HCT116 (cell line): ENCODE data around the gene CATSPERB. TPM values are rescaled to one million over a fixed set of nuclear protein-coding genes. Genes with fewer than 3 reads are reported as not detected.
"Not testable (repeated sequence)": the region's sequence is repeated elsewhere in the genome, so short reads cannot be mapped to it uniquely, and the experiment has no call there.

Source experiments
- ATAC-seq: fragments of 200-7000 bp; cut with Tn5 transposase; 2 replicates; pipeline ENCODE4 v1.9.1; 2020; ENCODE audit warnings: mild to moderate bottlenecking, moderate library complexity
- BruUV-seq: library from RNA; stranded (reverse); fragments of 400-500 nt; replicated peaks from 2 replicates; lab custom pipeline; 2021; lab: Mats Ljungman, UMichigan
- CTCF ChIA-PET: fragments of 300-600 bp; sonication (Branson Sonifier 250); formaldehyde crosslinking; loops from one replicate; lab custom pipeline; 2021; ENCODE audit warnings: antibody characterized with exemption; lab: Charles Lee
- POLR2A ChIA-PET: fragments of 300-600, 350-600 bp; sonication (Branson Sonifier 250); formaldehyde crosslinking; loops from one replicate; lab custom pipeline; 2021; ENCODE audit warnings: antibody characterized with exemption; lab: Charles Lee
- RAD21 ChIA-PET, 2 experiments: fragments of 300-600 bp; sonication (Branson Sonifier 250); formaldehyde crosslinking; loops; one replicate each; lab custom pipeline; 2023; ENCODE audit warnings: low total read pairs in 2 of 2; ENCODE audit not compliant: uncharacterized antibody in 2 of 2, unreplicated experiment in 2 of 2, low non-redundant PET in 1 of 2; lab: Charles Lee
- DNase-seq: peaks from one replicate; pipeline ENCODE4 v3.0.0-alpha.2; 2010; ENCODE audit warnings: low read depth, low spot score
- H2AFZ ChIP-seq: fragments of 200-600 bp; shearing (Covaris generic), sonication (generic); 2 replicates; pipeline ENCODE4 v1.6.1; 2017; ENCODE audit warnings: low read depth, mixed run types, mixed read lengths, antibody characterized with exemption, low read length; ENCODE audit not compliant: poor library complexity, severe bottlenecking
- H3K27ac ChIP-seq: 2 replicates; pipeline ENCODE4 v1.5.1; 2012; ENCODE audit warnings: low read depth, low read length
- H3K27me3 ChIP-seq: fragments of 200-600 bp; sonication (generic); 2 replicates; pipeline ENCODE4 v1.6.1; 2016; ENCODE audit warnings: mixed run types, low read length, mixed read lengths; ENCODE audit not compliant: insufficient read depth
- H3K36me3 ChIP-seq, 2 experiments: fragments of 200-500 bp in 1 of 2; fragments of 200-600 bp in 1 of 2; sonication (Bioruptor generic) in 1 of 2; sonication (generic) in 1 of 2; 2 replicates each; pipeline versions ENCODE4 v1.5.1 to v1.6.1; 2014 to 2016; ENCODE audit warnings: low read length in 2 of 2, inconsistent platforms in 1 of 2, mixed read lengths in 1 of 2, mixed run types in 1 of 2; ENCODE audit not compliant: insufficient read depth in 2 of 2, control insufficient read depth in 1 of 2
- H3K4me1 ChIP-seq, 2 experiments: fragments of 200-600 bp in 1 of 2; sonication (generic) in 1 of 2; 2 replicates each; pipeline versions ENCODE4 v1.5.1 to v1.6.1; 2012 to 2017; ENCODE audit warnings: low read length in 2 of 2, inconsistent platforms in 1 of 2, mild to moderate bottlenecking in 1 of 2, mixed read lengths in 1 of 2, mixed run types in 1 of 2, moderate library complexity in 1 of 2; ENCODE audit not compliant: insufficient read depth in 2 of 2, control insufficient read depth in 1 of 2
- H3K4me2 ChIP-seq: fragments of 200-600 bp; sonication (generic); 2 replicates; pipeline ENCODE4 v1.6.1; 2017; ENCODE audit warnings: mixed run types, low read length, mixed read lengths
- H3K4me3 ChIP-seq, 2 experiments: fragments of 200-600 bp in 1 of 2; sonication (generic) in 1 of 2; replicated peaks in 1 of 2; 2 replicates each; pipeline ENCODE4 v1.5.1; 2011 to 2016; ENCODE audit warnings: low read length in 2 of 2, control low read depth in 1 of 2, low read depth in 1 of 2, mild to moderate bottlenecking in 1 of 2, mixed read lengths in 1 of 2, mixed run types in 1 of 2
- H3K79me2 ChIP-seq: fragments of 200-600 bp; sonication (generic); 2 replicates; pipeline ENCODE4 v1.6.1; 2017; ENCODE audit warnings: mild to moderate bottlenecking, mixed run types, low read length, moderate library complexity, mixed read lengths; ENCODE audit not compliant: insufficient read depth
- H3K9ac ChIP-seq: fragments of 200-600 bp; sonication (generic); 2 replicates; pipeline ENCODE4 v1.6.1; 2016; ENCODE audit warnings: low read length, mixed read lengths
- H3K9me2 ChIP-seq: fragments of 200-600 bp; sonication (generic), shearing (Covaris generic); 2 replicates; pipeline ENCODE4 v1.6.1; 2017; ENCODE audit warnings: mixed run types, mild to moderate bottlenecking, moderate library complexity; ENCODE audit not compliant: insufficient read depth
- H3K9me3 ChIP-seq, 2 experiments: fragments of 200-500 bp in 1 of 2; fragments of 200-600 bp in 1 of 2; sonication (Bioruptor generic) in 1 of 2; sonication (generic) in 1 of 2; 2 replicates each; pipeline ENCODE4 v1.6.1; 2014 to 2017; ENCODE audit warnings: low read length in 2 of 2, mixed read lengths in 2 of 2, inconsistent platforms in 1 of 2, low read depth in 1 of 2, mild to moderate bottlenecking in 1 of 2, mixed run types in 1 of 2, moderate library complexity in 1 of 2; ENCODE audit not compliant: control insufficient read depth in 1 of 2, insufficient read depth in 1 of 2
- H4K20me1 ChIP-seq: fragments of 200-600 bp; sonication (generic), shearing (Covaris generic); 2 replicates; pipeline ENCODE4 v1.6.1; 2017; ENCODE audit warnings: mixed run types, mild to moderate bottlenecking, moderate library complexity; ENCODE audit not compliant: insufficient read depth
- CBX3 ChIP-seq: IDR thresholded peaks from 2 replicates; pipeline ENCODE4 v1.6.1; 2012; ENCODE audit warnings: low read depth
- CEBPB ChIP-seq: IDR thresholded peaks from 2 replicates; pipeline ENCODE4 v1.6.1; 2012; ENCODE audit warnings: low read depth
- EGR1 ChIP-seq: IDR thresholded peaks from 2 replicates; pipeline ENCODE4 v1.6.1; 2012; ENCODE audit warnings: low read depth
- ELF1 ChIP-seq: IDR thresholded peaks from 2 replicates; pipeline ENCODE4 v1.6.1; 2012; ENCODE audit warnings: low read depth, borderline replicate concordance
- FOSL1 ChIP-seq: IDR thresholded peaks from 2 replicates; pipeline ENCODE4 v1.6.1; 2012; ENCODE audit warnings: low read depth
- JUND ChIP-seq: IDR thresholded peaks from 2 replicates; pipeline ENCODE4 v1.6.1; 2012
- POLR2AphosphoS5 ChIP-seq: IDR thresholded peaks from 2 replicates; pipeline ENCODE4 v1.6.1; 2011; ENCODE audit warnings: mild to moderate bottlenecking, low read depth, low read length, moderate library complexity
- SIN3A ChIP-seq: IDR thresholded peaks from 2 replicates; pipeline ENCODE4 v1.6.1; 2012; ENCODE audit warnings: low read depth
- SP1 ChIP-seq: IDR thresholded peaks from 2 replicates; pipeline ENCODE4 v1.6.1; 2012; ENCODE audit warnings: low read depth
- SRF ChIP-seq: IDR thresholded peaks from 2 replicates; pipeline ENCODE4 v1.6.1; 2012; ENCODE audit warnings: low read depth
- intact Hi-C: fragments of 100-400 bp; cut with micrococcal nuclease; formaldehyde crosslinking; loops from 2 replicates; pipeline ENCODE4 v1.10.0; 2022
- total RNA-seq: library from RNA; stranded (reverse); gene quantifications from one replicate; pipeline ENCODE4 v1.2.1, GENCODE V29; 2021; ENCODE audit not compliant: unreplicated experiment
- TF ChIP-seq, protein P1 (sequence below): IDR thresholded peaks from 2 replicates; pipeline ENCODE4 v1.6.1; 2012
- TF ChIP-seq, protein P2 (sequence below): IDR thresholded peaks from 2 replicates; pipeline ENCODE4 v1.6.1; 2012
- TF ChIP-seq, protein P3 (sequence below): IDR thresholded peaks from 2 replicates; pipeline ENCODE4 v1.6.1; 2011; ENCODE audit warnings: mild to moderate bottlenecking, low read length, moderate library complexity; ENCODE audit not compliant: insufficient replicate concordance; ENCODE audit errors: extremely low read depth

Gene CATSPERB
- total RNA-seq, 1 experiment from 2014 or later = 0.74 TPM

DNA sequence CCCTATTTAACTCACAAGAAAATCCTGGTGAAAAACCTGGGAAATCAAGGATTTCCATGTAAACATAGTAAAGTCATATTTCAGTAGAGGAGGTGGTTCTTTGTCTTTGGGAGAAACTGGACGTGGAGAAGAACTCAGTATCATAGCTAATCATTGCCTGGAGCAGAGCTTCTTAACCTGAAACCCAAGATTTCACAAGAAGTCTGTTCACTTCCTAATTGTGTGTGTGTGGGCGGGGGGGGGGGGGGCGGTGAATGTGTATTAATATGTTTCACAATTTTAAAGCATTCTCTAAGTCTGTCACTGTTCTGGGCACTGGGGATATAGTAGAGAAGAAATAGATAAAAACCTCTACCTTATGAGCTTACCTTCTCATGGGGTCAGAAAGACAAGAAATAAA lies 125.0 kb downstream of the CATSPERB start:
- Histone ChIP-seq H4K20me1 (no peaks in the 10 kb centered on the region), H3K36me3 (no peaks in the 10 kb centered on the region), H3K79me2 (no peaks in the 10 kb centered on the region), H3K27ac (no peak overlapping the region), H3K4me1 (no peaks in the 10 kb centered on the region), H3K9me2 (no peaks in the 10 kb centered on the region), H3K9me3 (no peaks in the 10 kb centered on the region), H3K4me3 (no peak overlapping the region), H3K27me3 (no peaks in the 10 kb centered on the region), H3K4me2 (no peak overlapping the region), H3K9ac (no peak overlapping the region), H2AFZ (no peak overlapping the region)
- intact Hi-C loops = no loop called here
- ATAC-seq (no peak), DNase-seq (no peak)
- ChIA-PET RAD21 (no interaction called here), POLR2A (no interaction called here), CTCF (no interaction called here)
- no TSS peak for BruUV-seq
- TF ChIP-seq CEBPB (no peak), JUND (no peak), EGR1 (no peak), SIN3A (no peak), POLR2AphosphoS5 (no peak), CBX3 (no peak), ELF1 (no peak), FOSL1 (no peak), SRF (no peak), SP1 (no peak)
- TF ChIP-seq, protein P1, sequence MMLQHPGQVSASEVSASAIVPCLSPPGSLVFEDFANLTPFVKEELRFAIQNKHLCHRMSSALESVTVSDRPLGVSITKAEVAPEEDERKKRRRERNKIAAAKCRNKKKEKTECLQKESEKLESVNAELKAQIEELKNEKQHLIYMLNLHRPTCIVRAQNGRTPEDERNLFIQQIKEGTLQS = no peak
- TF ChIP-seq, protein P2, sequence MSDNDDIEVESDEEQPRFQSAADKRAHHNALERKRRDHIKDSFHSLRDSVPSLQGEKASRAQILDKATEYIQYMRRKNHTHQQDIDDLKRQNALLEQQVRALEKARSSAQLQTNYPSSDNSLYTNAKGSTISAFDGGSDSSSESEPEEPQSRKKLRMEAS = no peak
- TF ChIP-seq, protein P3, sequence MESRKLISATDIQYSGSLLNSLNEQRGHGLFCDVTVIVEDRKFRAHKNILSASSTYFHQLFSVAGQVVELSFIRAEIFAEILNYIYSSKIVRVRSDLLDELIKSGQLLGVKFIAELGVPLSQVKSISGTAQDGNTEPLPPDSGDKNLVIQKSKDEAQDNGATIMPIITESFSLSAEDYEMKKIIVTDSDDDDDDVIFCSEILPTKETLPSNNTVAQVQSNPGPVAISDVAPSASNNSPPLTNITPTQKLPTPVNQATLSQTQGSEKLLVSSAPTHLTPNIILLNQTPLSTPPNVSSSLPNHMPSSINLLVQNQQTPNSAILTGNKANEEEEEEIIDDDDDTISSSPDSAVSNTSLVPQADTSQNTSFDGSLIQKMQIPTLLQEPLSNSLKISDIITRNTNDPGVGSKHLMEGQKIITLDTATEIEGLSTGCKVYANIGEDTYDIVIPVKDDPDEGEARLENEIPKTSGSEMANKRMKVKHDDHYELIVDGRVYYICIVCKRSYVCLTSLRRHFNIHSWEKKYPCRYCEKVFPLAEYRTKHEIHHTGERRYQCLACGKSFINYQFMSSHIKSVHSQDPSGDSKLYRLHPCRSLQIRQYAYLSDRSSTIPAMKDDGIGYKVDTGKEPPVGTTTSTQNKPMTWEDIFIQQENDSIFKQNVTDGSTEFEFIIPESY = no peak

DNA sequence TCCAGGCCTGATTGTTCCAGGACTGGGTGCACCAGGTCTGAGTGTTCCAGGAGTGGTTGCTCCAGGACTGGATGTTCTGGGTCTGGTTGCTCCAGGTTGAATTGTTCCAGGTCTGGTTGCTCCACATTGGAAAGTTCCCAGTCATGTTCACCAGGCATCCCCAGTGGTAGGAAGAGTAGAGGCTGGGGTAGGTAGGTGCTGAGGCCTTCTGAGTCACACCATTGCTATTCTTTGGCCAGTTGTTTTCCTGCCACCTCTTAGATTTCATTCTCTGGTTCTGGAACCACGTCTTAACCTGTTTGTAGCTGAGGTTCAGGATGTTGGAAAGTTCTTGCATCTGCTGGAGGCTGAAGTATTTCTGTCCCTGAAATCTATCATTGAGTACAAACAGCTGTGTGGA lies 127.3 kb downstream of the CATSPERB start:
- POLR2A ChIA-PET, RAD21 ChIA-PET, DNase-seq: not testable (repeated sequence)

More for the DNA sequence above, 127.3 kb downstream of the CATSPERB start:
- H3K27ac ChIP-seq, H2AFZ ChIP-seq, H3K4me2 ChIP-seq, H3K27me3 ChIP-seq, BruUV-seq, H3K4me3 ChIP-seq, H3K9me2 ChIP-seq, H3K9ac ChIP-seq, H3K79me2 ChIP-seq, CTCF ChIA-PET, H3K4me1 ChIP-seq, H3K9me3 ChIP-seq, H4K20me1 ChIP-seq, intact Hi-C loops, H3K36me3 ChIP-seq, ATAC-seq: not testable (repeated sequence)
